Renal cortical epithelial cell (primary cell): ENCODE measurements around the gene DAZ3. TPM values are rescaled to one million over a fixed set of nuclear protein-coding genes. Genes with fewer than 3 reads are reported as not detected.
"Not testable (repeated sequence)": the region's sequence is repeated elsewhere in the genome, so short reads cannot be mapped to it uniquely, and the experiment has no call there.

Experiments
- DNase-seq: peaks from one replicate; pipeline ENCODE4 v3.0.0-alpha.2; 2011; ENCODE audit warnings: low read depth
- total RNA-seq: library from RNA; depleted of rRNA; stranded (reverse); fragments of >200 nt; gene quantifications from 2 replicates; pipeline ENCODE4 v1.2.3, GENCODE V29; 2014

Gene DAZ3
- not detected in 2 replicates for total RNA-seq

GRCh38 chrY:24813293-24813692 lies at the start of gene DAZ3:
TSS of gene DAZ3 (minus strand) at chrY:24813393. CDS start at chrY:24813185, 208 bp downstream.
- DNase-seq = not testable (repeated sequence)

GRCh38 chrY:24833619-24834018 lies 20.4 kb upstream of the DAZ3 start, which contains the start of gene DAZ4:
TSS of gene DAZ4 (plus strand) at chrY:24833919. CDS start at chrY:24834127, 208 bp downstream.
- not testable (repeated sequence) for DNase-seq

- not testable (repeated sequence) for DNase-seq
Measured at GRCh38 chrY:24825069-24825468, 11.9 kb upstream of the DAZ3 start.

GRCh38 chrY:24824184-24824879 lies 11.1 kb upstream of the DAZ3 start:
- DNase-seq = not testable (repeated sequence)

GRCh38 chrY:24821836-24822235 lies 8.6 kb upstream of the DAZ3 start:
- DNase-seq = not testable (repeated sequence)

Other genes with a start within 250 kb of the DAZ3 start
- gene BPY2B, start 195.4 kb downstream of the DAZ3 start, total RNA-seq = not detected in 2 replicates
- not detected in 2 replicates for gene DAZ4, start 20.5 kb upstream of the DAZ3 start, total RNA-seq
- not detected in 2 replicates for gene BPY2C, start 238.7 kb upstream of the DAZ3 start, total RNA-seq